GM23338 (cell line): Measurements from ENCODE around the gene TMEM214. TPM values are rescaled to one million over a fixed set of nuclear protein-coding genes. Genes with fewer than 3 reads are reported as not detected.

Experiments
- ATAC-seq: fragments of 200-7000 bp; cut with Tn5 transposase; 3 replicates; pipeline ENCODE4 v1.9.1; 2020
- DNase-seq: peaks from one replicate; pipeline ENCODE4 v3.0.0-alpha.2; 2015; ENCODE audit warnings: low spot score
- H2AFZ ChIP-seq: fragments of 200-600 bp; sonication (generic); 2 replicates; pipeline ENCODE4 v1.8.0; 2016; ENCODE audit warnings: antibody characterized with exemption, mild to moderate bottlenecking, moderate library complexity
- H3F3A ChIP-seq: fragments of 200-600 bp; sonication (generic); replicated peaks from 2 replicates; pipeline ENCODE4 v1.8.0; 2017; ENCODE audit warnings: antibody characterized with exemption, mixed run types, low read depth
- H3K27ac ChIP-seq: fragments of 200-600 bp; sonication (generic); 2 replicates; pipeline ENCODE4 v1.6.1; 2016; ENCODE audit warnings: low read depth
- H3K27me3 ChIP-seq: fragments of 200-600 bp; sonication (generic); 2 replicates; pipeline ENCODE4 v1.8.0; 2016; ENCODE audit warnings: mild to moderate bottlenecking, mixed run types, moderate library complexity; ENCODE audit not compliant: insufficient read depth
- H3K36me3 ChIP-seq: fragments of 200-600 bp; sonication (generic); 2 replicates; pipeline ENCODE4 v1.8.0; 2016; ENCODE audit warnings: mild to moderate bottlenecking; ENCODE audit not compliant: insufficient read depth
- H3K4me1 ChIP-seq: fragments of 200-600 bp; sonication (generic); 2 replicates; pipeline ENCODE4 v1.8.0; 2016; ENCODE audit warnings: mild to moderate bottlenecking, moderate library complexity; ENCODE audit not compliant: insufficient read depth
- H3K4me2 ChIP-seq: fragments of 200-600 bp; sonication (generic); 2 replicates; pipeline ENCODE4 v1.7.1; 2017; ENCODE audit warnings: mixed run types
- H3K4me3 ChIP-seq: fragments of 200-600 bp; sonication (generic); 2 replicates; pipeline ENCODE4 v1.6.1; 2016; ENCODE audit warnings: mixed run types
- H3K79me2 ChIP-seq: fragments of 200-600 bp; sonication (generic); replicated peaks from 2 replicates; pipeline ENCODE4 v1.8.0; 2017; ENCODE audit warnings: mild to moderate bottlenecking; ENCODE audit not compliant: insufficient read depth
- H3K9me2 ChIP-seq: fragments of 200-600 bp; sonication (generic); 2 replicates; pipeline ENCODE4 v1.8.0; 2017; ENCODE audit not compliant: insufficient read depth
- H4K20me1 ChIP-seq: fragments of 200-600 bp; sonication (generic); replicated peaks from 2 replicates; pipeline ENCODE4 v1.8.0; 2017; ENCODE audit warnings: mild to moderate bottlenecking; ENCODE audit not compliant: insufficient read depth
- H3K27ac Mint-ChIP-seq: 2 replicates; pipeline ENCODE4 v1.8.0; 2020; ENCODE audit warnings: inconsistent platforms, mild to moderate bottlenecking, moderate library complexity, mixed read lengths
- H3K27me3 Mint-ChIP-seq: 3 replicates; pipeline ENCODE4 v1.8.0; 2022; ENCODE audit warnings: low read depth, mild to moderate bottlenecking, moderate library complexity, mixed read lengths, inconsistent platforms; ENCODE audit not compliant: insufficient read depth, poor library complexity
- H3K36me3 Mint-ChIP-seq: 3 replicates; pipeline ENCODE4 v1.8.0; 2021; ENCODE audit warnings: low read depth, mild to moderate bottlenecking, inconsistent platforms, moderate library complexity, mixed read lengths
- H3K4me1 Mint-ChIP-seq: 3 replicates; pipeline ENCODE4 v1.8.0; 2020; ENCODE audit warnings: mild to moderate bottlenecking, inconsistent platforms, mixed read lengths
- H3K4me3 Mint-ChIP-seq: 3 replicates; pipeline ENCODE4 v1.8.0; 2021; ENCODE audit warnings: moderate library complexity, mild to moderate bottlenecking, inconsistent platforms, mixed read lengths
- H3K9me3 Mint-ChIP-seq: 3 replicates; pipeline ENCODE4 v1.8.0; 2020; ENCODE audit warnings: moderate library complexity, mild to moderate bottlenecking, inconsistent platforms, mixed read lengths
- CREB1 ChIP-seq: fragments of 250-450 bp; sonication (Bioruptor Pico); IDR thresholded peaks from 2 replicates; pipeline ENCODE4 v1.5.0; 2020; ENCODE audit warnings: low read depth, mild to moderate bottlenecking, moderate library complexity
- EZH2 ChIP-seq: fragments of 200-600 bp; sonication (generic); IDR thresholded peaks from one replicate; pipeline ENCODE4 v1.8.0; 2017; ENCODE audit warnings: antibody characterized with exemption, mild to moderate bottlenecking, low read depth; ENCODE audit not compliant: unreplicated experiment
- EZH2phosphoT487 ChIP-seq: fragments of 200-600 bp; sonication (generic); IDR thresholded peaks from one replicate; pipeline ENCODE4 v1.8.1; 2018; ENCODE audit warnings: antibody characterized with exemption; ENCODE audit not compliant: unreplicated experiment
- JUNB ChIP-seq: IDR thresholded peaks from one replicate; pipeline ENCODE4 v1.6.1; 2016; ENCODE audit warnings: antibody characterized with exemption; ENCODE audit not compliant: unreplicated experiment
- POLR2AphosphoS5 ChIP-seq: IDR thresholded peaks from 2 replicates; pipeline ENCODE4 v1.6.1; 2016; ENCODE audit warnings: antibody characterized with exemption, low read depth
- STAT1 ChIP-seq: IDR thresholded peaks from one replicate; pipeline ENCODE4 v1.6.1; 2016; ENCODE audit warnings: antibody characterized with exemption; ENCODE audit not compliant: unreplicated experiment
- ZNF331 ChIP-seq: fragments of 250-450 bp; sonication (Bioruptor Pico); IDR thresholded peaks from 2 replicates; pipeline ENCODE4 v1.5.0; 2020; ENCODE audit warnings: low read depth, mild to moderate bottlenecking, moderate library complexity
- polyA plus RNA-seq: library from polyadenylated mRNA; unstranded; fragments of >200 nt; fragmentation: Nextera tagmentation; extraction: Ambion mirVana; gene quantifications from 2 replicates; pipeline ENCODE4 v1.2.1, GENCODE V29; 2016
- total RNA-seq: library from RNA; depleted of rRNA; stranded (reverse); fragments of >200 nt; shearing (Covaris generic); gene quantifications from 2 replicates; pipeline ENCODE4 v1.2.3, GENCODE V29; 2014
- TF ChIP-seq, protein P1 (sequence below): fragments of 250-450 bp; sonication (Bioruptor Pico); IDR thresholded peaks from 2 replicates; pipeline ENCODE4 v1.5.0; 2020; ENCODE audit warnings: mild to moderate bottlenecking, moderate library complexity
- TF ChIP-seq, protein P2 (sequence below): IDR thresholded peaks from 2 replicates; pipeline ENCODE4 v1.6.1; 2016; ENCODE audit warnings: antibody characterized with exemption

TMEM214 gene
- total and polyA plus RNA-seq, 2 experiments from 2014 or later: 18.4 to 36.5 TPM

DNA sequence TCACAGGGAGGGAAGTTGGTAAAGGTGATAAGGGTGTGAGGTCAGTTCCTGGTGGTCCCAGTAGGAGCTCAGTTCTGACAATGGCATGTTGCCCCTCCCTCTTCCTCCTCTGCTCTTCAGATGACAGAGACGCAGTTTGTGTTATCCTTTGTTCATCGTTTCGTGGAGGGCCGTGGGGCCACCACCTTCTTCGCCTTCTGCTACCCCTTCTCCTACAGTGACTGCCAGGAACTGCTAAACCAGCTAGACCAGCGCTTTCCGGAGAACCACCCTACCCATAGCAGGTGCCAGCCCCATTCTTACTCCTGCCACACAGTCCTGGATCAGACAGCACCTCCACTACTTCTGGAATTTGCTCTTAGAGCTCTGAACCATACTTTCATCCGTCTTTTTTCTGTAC, 21.0 kb downstream of the TMEM214 start:
- Mint-ChIP-seq H3K27me3 (peaks cover 17% of the 10 kb centered on the region), H3K27ac (no peak overlapping the region), H3K4me1 (peaks cover 9% of the 10 kb centered on the region; the same call in 2 of the 3 replicates), H3K36me3 (peaks cover 49% of the 10 kb centered on the region), H3K9me3 (peaks cover 12% of the 10 kb centered on the region), H3K4me3 (no peak overlapping the region; the same call in 2 of the 3 replicates)
- no peak for ATAC-seq
- H3K27ac ChIP-seq: no peak overlapping the region
- no peak overlapping the region for H2AFZ ChIP-seq
- H3K4me3 ChIP-seq: no peak overlapping the region
- peaks cover 15% of the 10 kb centered on the region for H3F3A ChIP-seq
- TF ChIP-seq EZH2phosphoT487 (no peak), STAT1 (no peak), EZH2 (no peak), CREB1 (no peak), ZNF331 (CRISPR knock-in tag) (no peak), JUNB (no peak), POLR2AphosphoS5 (no peak)
- TF ChIP-seq, protein P1, sequence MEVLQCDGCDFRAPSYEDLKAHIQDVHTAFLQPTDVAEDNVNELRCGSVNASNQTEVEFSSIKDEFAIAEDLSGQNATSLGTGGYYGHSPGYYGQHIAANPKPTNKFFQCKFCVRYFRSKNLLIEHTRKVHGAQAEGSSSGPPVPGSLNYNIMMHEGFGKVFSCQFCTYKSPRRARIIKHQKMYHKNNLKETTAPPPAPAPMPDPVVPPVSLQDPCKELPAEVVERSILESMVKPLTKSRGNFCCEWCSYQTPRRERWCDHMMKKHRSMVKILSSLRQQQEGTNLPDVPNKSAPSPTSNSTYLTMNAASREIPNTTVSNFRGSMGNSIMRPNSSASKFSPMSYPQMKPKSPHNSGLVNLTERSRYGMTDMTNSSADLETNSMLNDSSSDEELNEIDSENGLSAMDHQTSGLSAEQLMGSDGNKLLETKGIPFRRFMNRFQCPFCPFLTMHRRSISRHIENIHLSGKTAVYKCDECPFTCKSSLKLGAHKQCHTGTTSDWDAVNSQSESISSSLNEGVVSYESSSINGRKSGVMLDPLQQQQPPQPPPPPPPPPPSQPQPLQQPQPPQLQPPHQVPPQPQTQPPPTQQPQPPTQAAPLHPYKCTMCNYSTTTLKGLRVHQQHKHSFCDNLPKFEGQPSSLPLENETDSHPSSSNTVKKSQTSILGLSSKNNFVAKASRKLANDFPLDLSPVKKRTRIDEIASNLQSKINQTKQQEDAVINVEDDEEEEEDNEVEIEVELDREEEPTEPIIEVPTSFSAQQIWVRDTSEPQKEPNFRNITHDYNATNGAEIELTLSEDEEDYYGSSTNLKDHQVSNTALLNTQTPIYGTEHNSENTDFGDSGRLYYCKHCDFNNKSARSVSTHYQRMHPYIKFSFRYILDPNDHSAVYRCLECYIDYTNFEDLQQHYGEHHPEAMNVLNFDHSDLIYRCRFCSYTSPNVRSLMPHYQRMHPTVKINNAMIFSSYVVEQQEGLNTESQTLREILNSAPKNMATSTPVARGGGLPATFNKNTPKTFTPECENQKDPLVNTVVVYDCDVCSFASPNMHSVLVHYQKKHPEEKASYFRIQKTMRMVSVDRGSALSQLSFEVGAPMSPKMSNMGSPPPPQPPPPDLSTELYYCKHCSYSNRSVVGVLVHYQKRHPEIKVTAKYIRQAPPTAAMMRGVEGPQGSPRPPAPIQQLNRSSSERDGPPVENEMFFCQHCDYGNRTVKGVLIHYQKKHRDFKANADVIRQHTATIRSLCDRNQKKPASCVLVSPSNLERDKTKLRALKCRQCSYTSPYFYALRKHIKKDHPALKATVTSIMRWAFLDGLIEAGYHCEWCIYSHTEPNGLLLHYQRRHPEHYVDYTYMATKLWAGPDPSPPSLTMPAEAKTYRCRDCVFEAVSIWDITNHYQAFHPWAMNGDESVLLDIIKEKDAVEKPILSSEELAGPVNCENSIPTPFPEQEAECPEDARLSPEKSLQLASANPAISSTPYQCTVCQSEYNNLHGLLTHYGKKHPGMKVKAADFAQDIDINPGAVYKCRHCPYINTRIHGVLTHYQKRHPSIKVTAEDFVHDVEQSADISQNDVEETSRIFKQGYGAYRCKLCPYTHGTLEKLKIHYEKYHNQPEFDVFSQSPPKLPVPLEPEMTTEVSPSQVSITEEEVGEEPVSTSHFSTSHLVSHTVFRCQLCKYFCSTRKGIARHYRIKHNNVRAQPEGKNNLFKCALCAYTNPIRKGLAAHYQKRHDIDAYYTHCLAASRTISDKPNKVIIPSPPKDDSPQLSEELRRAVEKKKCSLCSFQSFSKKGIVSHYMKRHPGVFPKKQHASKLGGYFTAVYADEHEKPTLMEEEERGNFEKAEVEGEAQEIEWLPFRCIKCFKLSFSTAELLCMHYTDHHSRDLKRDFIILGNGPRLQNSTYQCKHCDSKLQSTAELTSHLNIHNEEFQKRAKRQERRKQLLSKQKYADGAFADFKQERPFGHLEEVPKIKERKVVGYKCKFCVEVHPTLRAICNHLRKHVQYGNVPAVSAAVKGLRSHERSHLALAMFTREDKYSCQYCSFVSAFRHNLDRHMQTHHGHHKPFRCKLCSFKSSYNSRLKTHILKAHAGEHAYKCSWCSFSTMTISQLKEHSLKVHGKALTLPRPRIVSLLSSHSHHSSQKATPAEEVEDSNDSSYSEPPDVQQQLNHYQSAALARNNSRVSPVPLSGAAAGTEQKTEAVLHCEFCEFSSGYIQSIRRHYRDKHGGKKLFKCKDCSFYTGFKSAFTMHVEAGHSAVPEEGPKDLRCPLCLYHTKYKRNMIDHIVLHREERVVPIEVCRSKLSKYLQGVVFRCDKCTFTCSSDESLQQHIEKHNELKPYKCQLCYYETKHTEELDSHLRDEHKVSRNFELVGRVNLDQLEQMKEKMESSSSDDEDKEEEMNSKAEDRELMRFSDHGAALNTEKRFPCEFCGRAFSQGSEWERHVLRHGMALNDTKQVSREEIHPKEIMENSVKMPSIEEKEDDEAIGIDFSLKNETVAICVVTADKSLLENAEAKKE (CRISPR knock-in tag): no peak
- TF ChIP-seq, protein P2, sequence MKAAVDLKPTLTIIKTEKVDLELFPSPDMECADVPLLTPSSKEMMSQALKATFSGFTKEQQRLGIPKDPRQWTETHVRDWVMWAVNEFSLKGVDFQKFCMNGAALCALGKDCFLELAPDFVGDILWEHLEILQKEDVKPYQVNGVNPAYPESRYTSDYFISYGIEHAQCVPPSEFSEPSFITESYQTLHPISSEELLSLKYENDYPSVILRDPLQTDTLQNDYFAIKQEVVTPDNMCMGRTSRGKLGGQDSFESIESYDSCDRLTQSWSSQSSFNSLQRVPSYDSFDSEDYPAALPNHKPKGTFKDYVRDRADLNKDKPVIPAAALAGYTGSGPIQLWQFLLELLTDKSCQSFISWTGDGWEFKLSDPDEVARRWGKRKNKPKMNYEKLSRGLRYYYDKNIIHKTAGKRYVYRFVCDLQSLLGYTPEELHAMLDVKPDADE: no peak
- no peaks in the 10 kb centered on the region for H4K20me1 ChIP-seq
- H3K4me1 ChIP-seq: peaks cover 6% of the 10 kb centered on the region; the same call in 1 of the 2 replicates
- DNase-seq: no peak
- H3K4me2 ChIP-seq: no peak overlapping the region
- H3K27me3 ChIP-seq: no peaks in the 10 kb centered on the region
- no peaks in the 10 kb centered on the region for H3K79me2 ChIP-seq
- peaks cover 15% of the 10 kb centered on the region for H3K36me3 ChIP-seq
- no peaks in the 10 kb centered on the region for H3K9me2 ChIP-seq
